Hepatic stellate cell (primary cell): ENCODE data around the gene NID2.

ENCODE experiments used
- DNase-seq: peaks from one replicate; pipeline ENCODE4 v3.0.0; 2011; ENCODE audit warnings: low spot score

Gene NID2

DNA sequence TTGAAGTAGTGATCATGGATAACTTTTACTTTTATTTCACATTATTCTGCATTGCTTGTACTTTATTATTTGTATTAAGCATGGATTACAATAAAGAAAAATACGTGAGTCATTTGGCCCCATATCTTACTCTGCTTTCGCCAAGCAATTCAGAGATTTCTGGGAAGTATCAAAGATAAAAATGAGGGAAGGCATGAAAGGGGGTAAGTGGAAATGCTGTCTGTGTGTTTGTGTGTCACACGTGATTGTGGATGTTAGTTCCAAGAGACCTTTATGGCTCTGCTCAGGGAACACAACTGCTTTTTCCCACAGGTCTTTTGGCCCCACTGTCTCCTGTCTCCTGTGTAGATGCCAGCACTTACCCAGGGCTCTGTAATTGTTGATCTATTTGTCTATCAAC lies 10.5 kb downstream of the NID2 start:
- no peak for DNase-seq

DNA sequence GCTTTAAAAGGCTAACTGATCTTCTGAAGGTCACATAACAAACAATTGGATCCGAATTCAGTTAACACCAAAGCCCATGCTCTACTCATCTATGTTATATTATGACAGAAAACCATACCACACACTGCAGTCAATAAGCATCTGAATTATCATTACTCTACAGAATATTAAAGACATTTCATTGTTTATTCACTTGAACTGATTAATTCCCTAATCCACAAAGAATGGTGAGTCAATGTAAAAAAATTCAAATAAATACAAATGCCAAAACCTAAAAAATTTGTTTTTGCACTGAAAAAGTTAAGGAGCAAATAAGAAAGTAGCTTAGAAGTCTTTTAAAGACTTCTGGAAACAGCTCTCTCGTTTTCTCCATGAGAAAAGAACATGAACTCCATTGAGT lies 13.7 kb downstream of the NID2 start:
- no peak for DNase-seq

- no peak for DNase-seq
These were observed 14.2 kb downstream of the NID2 start for GRCh38 chr14:52054678-52055077.

GRCh38 chr14:52053044-52053443 lies 15.8 kb downstream of the NID2 start:
- no peak for DNase-seq

- DNase-seq: no peak
These were observed 16.4 kb downstream of the NID2 start for GRCh38 chr14:52052288-52052943.

GRCh38 chr14:52051871-52052270 lies 17.0 kb downstream of the NID2 start:
- peak; percentile 46 for DNase-seq

DNA sequence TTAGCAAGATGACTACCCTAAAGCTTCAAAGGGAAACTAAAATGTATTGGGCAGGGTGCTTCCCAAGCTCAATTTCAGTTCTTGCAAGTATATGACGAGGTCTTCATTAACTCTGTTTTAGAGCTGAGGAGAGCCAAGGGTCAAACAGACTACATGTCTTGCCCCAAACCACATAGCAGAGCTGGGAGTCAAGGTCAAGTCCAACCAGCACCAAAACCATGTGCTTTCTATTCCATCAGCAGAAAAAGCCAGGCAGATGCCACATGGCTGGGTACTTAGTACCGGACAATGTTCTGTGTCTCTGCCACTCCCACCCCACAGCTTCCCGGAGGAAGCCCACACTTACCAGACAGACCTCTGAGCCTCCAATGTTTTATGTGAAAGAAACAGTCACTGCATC lies 17.6 kb downstream of the NID2 start:
- DNase-seq: no peak

- no peak for DNase-seq
These were observed 18.9 kb downstream of the NID2 start for GRCh38 chr14:52049721-52050588.

GRCh38 chr14:52049271-52049670 lies 19.6 kb downstream of the NID2 start:
- DNase-seq: no peak

DNA sequence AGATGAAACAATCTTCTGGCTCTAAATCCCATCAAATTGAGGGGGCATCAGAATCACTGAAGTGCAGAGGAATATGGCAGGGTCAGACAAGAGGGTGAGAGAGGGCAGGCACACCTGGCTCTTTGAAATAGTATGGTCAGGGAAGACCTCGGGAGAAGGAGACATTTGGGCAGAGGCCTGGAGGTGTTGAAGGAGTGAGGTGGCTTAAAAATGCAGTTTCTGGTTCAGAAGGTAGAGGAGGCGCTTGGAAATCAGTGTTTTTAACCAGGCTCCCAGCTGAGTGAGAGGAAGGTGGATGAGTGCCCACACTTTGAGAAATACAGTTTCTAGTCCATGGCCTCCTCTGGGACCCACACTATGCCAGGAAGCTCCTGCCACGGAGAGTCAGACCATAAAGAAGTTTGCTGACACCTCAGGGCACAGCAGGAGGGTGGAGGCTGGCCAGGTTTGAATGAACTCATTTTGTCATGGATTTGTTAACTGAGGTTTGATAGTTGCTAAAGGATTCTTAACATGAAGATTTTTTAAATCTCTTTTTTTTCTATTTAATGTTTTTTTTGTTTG lies 20.1 kb downstream of the NID2 start:
- DNase-seq: no peak

- no peak for DNase-seq
These were observed 20.7 kb downstream of the NID2 start for GRCh38 chr14:52048116-52048515.

DNA sequence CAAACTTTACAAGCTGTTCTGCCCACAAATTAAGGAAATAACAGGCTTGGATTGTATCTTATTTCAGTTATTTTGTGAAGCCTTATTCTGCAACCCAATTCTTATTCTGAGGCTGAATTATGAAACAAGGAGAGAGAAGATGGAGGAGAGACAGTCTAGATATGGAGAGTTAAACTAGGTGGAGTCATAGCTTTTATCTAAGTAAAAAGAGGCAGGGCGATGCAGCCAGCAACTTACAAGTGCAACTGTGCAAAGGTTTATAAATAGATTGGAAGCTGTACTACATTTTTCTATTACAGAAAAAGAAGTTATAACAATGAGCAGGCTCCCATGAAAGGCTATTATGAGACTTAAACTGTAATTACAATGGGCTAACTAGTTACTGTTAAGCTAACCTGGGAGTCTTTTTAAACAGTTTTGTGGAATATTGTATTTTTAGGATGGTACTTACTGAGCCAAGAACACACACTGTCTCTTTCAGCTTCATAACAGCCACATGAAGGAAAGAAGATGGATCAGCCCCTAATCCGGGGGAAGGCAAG lies 22.4 kb downstream of the NID2 start:
- DNase-seq: no peak

DNA sequence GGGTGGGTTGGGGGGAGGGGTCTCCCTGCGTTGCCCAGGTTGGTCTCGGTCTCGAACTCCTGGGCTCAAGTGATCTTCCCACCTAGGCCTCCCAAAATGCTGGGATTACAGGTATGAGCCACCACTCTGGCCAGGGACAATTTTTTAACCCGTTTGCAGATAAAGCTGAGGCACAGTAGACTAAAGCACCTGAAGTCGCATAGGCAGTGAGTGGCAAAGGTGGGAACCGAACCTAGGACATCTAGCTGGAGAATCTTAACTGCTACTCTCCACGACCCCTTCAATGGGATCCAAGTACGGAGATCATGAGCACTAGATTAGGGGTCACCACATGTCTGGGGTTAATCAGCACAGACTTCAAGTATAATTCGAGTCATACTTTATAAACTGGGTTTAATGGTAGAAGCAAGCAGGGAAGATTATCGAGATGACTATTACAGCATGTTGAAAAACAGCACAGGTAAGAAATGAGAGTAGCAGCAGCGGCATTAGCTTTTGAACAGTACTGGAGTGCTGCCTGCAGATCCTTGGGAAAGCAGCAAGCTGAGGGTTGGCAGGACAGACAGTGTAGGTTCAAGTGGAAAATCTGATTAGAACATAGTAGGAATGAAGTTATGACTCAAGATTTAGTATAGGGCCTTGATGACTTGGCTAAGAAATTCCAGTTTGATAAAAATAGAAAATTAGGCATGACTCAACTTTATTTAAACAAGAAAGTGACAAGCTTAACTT lies 23.9 kb downstream of the NID2 start:
- peak; percentile 80 for DNase-seq

DNA sequence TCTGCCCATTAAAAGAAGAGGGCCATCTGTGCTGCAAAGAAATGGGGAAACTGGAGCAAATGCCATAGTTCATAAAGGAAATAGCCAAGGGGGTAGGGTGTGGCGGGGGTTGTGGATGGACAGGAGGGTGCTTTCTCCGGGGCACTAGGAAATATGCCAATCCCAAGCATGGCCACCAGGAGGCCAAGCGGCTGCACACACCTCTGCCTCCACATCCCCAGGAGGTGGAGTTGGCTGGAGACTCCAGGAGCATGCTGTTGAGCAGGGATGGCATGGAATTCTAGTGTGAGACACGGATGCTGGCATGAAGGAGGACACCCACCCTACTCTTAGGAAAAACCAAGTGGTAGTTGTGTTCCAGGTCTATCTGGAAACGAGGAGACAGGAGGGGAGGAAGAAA lies 25.2 kb downstream of the NID2 start:
- no peak for DNase-seq

- DNase-seq: no peak
These were observed 26.2 kb downstream of the NID2 start for GRCh38 chr14:52042371-52043289.

GRCh38 chr14:52040598-52040997 lies 28.3 kb downstream of the NID2 start:
- DNase-seq: no peak

GRCh38 chr14:52039124-52039815 lies 29.6 kb downstream of the NID2 start:
- DNase-seq: no peak

DNA sequence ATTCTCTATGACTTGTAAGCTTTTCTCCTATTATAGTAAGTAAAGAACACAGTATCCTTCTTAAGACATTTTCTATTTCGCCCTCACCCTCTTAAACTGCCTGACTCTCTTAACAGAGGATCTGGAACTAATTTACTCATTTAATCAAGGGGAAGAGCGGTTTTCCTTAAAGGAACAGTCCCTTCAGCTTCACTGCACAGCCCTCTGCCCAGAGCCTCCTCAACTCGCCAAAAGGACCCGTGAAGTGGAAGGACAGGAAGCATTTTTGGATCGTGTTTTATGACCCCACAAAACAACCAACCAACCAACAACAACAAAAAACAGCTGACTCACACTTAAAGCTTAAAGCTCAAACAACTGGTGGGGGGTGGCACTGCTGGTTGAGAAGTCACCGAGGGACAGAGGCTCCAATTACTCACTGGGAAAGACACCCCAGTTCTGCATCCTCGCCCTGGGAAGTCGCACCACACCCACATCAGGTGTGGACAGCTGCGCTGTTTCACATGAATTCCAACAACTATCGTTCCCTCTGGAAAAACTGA lies 35.7 kb downstream of the NID2 start:
- DNase-seq: no peak

DNA sequence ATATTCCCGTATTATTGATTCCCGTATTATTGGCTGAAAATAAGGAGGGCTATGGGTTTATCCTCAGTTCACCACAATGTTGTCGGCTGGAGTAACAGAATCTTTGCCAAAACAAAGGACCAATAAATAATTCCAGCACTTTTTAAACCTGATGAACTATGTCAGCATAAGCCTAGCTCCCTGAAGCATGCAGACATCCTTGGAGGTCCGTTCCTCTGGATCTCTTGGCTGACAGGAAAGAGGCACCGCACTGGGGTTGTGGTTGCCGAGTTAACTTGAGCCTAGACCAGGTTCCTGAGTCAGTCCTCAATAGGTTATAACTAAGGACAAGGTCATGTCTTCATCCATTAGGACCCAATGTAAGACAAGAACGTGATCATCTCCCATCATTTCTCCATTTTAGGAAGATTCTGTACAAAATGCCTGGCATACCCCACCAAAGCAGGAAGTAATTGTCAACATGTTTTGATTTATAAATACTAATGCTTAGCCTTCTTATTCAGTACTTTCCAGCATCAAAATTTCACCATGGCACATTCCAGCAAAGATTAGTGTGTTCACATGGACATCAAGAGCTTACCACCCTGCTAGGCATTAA lies 36.6 kb downstream of the NID2 start:
- no peak for DNase-seq

- no peak for DNase-seq
These were observed 37.1 kb downstream of the NID2 start for GRCh38 chr14:52031781-52032180.
